ENCODE measurements around the gene C1orf210.

DNA sequence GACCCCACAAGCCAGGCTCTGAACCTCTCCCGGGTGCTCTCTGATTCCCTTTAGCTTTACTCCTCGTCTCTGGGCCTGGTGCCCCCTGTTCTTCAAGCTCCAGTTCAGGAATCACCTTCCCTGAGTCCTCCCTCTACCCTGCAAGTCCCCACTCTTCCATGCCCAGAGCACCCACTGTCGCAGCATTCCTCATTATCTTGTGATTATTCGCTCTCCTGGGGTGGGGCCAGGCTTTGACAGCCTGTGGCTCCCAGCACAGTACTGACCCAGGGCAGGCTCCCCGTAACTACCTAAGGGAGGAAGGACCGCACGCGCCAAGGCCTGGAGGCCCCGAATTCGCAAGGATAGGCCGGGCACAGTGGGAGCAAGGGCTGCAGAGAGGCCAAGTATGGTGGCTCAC lies 734 bp upstream of the C1orf210 start:
- no peak for TF ChIP-seq POLR2A (IDR thresholded peaks at IDR 0.05)
- TF ChIP-seq, protein P1, sequence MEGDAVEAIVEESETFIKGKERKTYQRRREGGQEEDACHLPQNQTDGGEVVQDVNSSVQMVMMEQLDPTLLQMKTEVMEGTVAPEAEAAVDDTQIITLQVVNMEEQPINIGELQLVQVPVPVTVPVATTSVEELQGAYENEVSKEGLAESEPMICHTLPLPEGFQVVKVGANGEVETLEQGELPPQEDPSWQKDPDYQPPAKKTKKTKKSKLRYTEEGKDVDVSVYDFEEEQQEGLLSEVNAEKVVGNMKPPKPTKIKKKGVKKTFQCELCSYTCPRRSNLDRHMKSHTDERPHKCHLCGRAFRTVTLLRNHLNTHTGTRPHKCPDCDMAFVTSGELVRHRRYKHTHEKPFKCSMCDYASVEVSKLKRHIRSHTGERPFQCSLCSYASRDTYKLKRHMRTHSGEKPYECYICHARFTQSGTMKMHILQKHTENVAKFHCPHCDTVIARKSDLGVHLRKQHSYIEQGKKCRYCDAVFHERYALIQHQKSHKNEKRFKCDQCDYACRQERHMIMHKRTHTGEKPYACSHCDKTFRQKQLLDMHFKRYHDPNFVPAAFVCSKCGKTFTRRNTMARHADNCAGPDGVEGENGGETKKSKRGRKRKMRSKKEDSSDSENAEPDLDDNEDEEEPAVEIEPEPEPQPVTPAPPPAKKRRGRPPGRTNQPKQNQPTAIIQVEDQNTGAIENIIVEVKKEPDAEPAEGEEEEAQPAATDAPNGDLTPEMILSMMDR (IDR thresholded peaks at IDR 0.05), result no peak
